M059J (cell line): Measurements from ENCODE around the gene UGT1A3. TPM values are rescaled to one million over a fixed set of nuclear protein-coding genes. Genes with fewer than 3 reads are reported as not detected.

Experiments used
- DNase-seq: peaks from one replicate; pipeline ENCODE4 v3.0.0-alpha.2; 2012; ENCODE audit warnings: low read depth
- total RNA-seq: library from RNA; depleted of rRNA; stranded (reverse); fragments of >200 nt; shearing (Covaris generic); gene quantifications from 2 replicates; pipeline ENCODE4 v1.2.3, GENCODE V29; 2014

The UGT1A3 gene
- total RNA-seq, 1 experiment from 2014 or later, result not detected

DNA sequence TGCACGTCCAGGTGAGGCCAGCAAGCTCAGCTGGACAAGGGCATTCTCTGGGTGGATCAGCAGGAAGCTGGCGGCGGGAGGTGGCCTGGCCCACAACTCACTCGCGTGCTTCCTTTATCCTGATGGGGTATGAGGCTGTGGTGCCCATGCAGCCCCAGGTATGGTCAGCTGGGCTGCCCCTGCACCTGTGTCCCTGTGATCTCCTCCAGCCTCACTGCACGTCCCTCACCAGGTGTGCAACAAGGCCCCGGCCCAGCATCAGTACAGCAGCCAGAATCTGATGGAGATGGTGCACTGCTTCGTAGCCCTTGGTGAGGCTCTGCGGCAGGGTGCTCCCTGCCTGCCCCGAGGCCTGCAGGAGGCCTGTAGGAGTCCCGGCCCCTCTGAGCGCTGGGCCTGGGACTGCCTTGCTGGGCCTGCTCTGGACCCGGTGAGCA is 66.9 kb downstream of the UGT1A3 start:
- DNase-seq, result no peak

DNA sequence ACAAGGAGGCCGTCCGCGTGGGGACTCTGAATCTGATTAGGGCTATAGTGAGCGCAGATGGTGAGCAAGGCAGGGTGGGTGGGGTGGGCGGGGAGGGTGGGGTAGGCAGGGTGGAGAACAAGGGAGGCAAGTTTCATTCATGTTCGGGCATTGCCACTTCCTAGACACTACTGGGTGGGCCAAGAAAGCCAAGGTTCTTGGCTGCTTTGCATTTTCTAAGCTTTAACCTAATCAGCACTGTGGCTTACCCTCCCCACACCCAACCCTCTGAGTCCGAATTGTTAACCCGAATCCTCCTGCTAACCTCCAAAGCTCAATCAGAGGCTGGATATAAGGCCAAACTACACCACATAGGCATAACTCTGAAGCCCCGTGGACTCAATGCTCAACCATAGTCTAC is 67.4 kb downstream of the UGT1A3 start:
- no peak for DNase-seq

DNA sequence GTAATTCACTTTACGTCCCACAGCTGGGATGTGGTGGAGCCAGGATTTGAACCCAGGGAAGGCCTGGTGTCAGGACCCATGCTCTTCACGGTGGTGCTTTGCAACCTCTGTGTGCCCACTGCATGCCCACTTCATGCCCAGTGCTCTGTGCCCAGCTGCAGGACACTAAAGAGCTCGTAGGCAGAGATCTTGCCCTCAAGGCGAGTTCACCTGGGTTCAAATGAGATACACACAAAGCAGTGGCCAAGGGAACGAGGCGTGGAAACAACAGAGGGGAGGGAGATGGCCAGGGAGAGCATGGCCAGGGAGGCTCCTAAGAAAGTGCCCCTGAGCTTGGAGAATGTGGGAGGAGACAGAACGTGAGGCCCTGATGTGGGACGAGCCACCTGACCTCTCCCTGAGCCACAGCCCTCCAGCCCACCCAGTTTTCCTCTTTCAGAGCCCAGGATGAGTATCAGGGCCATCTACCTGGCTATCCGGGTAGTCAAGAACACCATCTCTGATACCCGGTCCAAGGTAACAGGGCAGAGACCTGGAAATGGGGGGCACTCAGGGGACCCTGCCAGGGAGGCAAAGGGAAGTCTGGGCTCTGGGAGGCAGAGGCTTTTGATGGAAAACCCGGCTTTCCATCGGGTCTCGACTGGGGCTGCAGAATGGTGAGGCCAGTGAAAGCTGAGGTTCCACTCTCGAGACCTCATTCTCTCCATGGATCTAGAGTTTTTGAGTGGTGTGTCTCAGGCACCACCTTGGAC is 69.7 kb downstream of the UGT1A3 start:
- DNase-seq, result no peak

DNA sequence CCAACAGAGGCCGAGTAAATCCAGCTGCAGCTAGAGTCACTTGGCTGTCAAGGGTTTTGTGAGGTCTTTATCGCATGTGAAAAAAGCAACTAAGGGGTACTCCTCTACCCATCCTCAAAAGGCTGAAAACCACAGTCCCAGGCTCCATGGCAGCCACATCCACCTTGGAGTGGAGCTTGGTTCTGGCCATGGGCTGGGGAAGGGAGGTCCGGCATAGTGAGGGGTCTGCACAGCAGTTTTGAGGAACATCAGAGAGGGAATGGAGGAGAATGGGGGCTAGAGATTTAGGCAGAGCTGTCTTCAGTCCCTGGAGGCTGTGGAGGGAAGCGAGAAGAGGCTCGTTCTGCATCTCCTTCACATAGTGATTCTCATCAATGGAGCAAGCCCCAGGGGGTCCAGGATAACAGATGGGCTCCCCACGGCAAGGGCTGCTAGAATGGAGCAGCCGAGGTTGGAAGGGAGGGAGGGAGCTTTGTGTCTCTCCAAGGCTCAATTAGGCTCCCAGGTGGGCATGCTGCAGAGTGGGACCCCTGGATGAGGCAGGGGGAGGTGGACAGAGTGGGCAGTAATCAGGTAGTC is 70.3 kb downstream of the UGT1A3 start:
- no peak for DNase-seq

DNA sequence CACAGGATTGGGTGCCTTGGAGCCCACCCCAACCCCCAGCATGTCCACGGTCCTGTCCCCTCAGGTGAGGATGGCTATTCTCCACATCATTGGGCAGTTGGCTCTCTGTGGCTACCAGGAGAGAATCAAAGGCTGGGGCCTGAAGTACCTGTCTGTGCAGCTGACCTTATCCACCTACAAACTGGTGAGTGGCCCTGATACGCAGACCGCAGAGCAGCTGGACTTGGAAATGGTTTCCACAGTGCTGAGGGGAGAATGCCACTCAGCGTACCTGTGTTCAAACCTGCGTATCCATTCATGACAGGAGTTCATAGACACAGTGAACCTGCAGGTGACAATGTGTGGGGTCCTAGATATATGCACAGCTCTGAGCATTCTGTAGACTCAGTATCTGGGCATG is 70.9 kb downstream of the UGT1A3 start:
- DNase-seq, result no peak

DNA sequence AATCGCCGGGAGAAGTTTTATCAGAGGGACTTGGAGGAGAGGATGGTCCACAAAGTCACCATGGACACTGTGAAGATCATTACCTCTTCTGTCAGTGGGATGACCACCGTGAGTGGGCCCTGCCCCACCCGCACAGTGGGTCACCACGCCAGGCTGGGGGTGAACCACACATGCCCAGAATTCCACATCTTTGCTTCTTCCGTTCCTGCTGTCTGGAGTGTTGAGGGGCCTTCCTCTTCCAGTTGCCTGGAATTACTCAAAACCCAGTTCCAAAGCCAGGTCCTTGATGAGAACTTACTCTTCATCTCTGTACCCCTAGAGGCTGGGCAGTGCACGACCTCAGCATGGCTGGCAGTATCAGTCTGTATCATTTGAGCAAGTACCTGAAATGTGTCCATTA is 71.4 kb downstream of the UGT1A3 start:
- no peak for DNase-seq

DNA sequence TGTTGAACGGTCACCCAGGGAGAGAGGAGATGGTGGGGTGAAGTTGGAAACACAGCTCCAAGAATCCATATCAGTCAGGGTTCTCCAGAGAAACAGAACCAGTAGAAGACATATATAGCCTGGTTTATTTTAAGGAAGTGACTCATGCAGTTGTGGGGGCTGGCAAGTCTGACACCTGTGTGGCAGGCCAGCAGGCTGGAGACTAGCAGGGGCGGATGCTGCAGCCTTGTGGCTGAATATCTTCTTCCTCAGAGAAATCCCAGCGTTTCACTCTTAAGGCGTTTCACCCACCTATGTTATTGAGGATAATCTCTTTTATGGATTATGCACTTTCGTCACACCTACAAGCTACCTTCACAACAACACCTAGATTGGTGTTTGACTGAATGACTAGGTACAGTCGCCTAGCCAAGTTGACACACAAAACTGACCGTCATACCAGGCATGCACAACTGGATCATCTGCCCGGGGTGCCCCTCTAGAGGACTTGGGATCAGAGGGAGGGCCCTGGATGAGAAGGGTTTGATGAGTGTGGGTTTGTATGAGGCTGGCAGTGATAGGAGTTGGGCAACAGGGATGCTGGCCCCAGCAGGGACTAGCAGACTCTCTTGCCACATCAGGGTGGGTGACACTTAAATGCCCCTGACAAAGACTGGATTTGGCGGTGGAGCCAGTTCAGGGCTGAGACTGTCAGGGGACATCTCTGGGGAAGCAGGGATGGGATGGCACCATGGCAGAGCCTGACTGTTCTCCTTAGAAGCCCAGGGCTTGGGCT is 72.7 kb downstream of the UGT1A3 start:
- DNase-seq, result peak; percentile 69

DNA sequence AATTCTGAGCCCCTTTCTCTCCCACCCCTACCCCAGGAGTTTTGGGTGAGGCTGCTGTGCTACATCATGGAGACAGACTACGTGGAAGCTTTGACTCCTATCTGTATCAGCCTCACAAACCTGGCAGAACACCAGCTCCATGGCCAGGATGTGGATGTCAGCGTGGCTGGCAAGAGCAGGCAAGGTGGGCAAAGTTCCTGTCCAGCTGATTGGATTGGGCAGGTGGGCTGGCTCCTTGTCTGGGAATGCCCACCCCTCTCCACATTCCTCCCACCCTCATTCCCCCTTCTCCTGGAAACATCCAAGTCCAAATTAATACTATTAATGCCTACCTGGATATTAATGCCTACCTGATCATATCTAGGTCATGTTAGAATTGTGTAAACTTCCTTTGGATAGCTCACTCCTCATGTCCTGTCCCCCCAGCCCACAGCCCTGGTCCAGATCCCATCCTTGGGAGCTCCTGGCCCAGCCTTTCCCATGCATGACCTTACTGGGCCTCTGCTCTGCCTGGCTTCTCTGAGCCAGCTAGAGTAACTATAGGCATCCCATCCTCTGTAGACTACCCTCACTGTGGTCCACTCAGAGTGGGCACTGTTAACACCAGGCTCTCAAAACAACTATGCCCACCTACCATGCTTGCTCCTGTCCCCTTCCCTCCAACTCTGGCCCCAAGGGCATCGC is 73.4 kb downstream of the UGT1A3 start:
- no peak for DNase-seq

DNA sequence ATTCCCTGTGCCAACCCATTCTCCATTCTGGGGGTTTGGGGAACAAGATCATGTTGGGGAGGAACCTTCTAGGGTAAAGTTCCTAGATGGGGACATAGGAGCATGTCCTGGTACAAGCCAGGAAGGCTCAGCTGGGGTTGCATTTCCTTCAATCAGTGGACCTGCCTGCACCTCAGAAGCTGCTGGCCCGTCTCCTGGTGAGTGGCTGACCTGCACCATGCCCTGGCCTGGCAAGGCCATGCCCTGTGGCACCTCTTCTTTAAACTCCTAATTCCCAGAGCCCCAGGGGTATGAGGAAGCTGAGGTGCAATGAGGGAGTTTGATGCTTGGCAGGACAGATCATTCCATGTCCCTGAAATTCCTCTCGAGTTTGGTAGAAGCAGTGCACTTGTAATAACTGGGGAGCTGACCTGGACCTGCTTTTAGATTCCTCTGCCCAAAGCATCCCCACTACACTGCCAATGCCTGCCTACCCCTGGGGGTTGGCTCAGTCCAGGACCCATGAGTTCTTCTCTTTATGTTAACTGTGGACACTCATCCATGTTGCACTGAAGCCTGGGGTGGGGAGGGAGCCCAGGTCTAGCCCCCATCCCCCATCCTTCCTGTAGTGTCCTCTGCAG is 74.6 kb downstream of the UGT1A3 start:
- DNase-seq, result no peak

DNA sequence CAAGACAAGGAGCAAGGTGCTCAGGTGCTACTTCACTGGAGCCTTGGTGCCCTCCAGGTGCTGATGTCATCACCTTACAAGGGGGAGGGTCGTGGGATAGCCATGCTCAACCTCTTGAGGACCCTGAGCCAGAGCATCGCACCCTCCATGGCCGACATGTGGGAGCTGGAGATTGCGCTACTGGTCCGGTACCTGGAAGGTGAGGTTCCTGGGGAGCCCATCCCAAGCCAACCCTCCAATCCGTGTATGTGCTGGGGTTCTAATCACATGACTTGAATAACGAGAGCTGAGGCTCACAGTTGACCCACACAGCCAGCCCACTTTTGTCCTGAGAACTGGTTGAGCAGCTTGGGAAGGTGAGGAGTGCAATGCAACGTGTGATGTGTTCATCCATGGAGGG is 75.2 kb downstream of the UGT1A3 start:
- no peak for DNase-seq

DNA sequence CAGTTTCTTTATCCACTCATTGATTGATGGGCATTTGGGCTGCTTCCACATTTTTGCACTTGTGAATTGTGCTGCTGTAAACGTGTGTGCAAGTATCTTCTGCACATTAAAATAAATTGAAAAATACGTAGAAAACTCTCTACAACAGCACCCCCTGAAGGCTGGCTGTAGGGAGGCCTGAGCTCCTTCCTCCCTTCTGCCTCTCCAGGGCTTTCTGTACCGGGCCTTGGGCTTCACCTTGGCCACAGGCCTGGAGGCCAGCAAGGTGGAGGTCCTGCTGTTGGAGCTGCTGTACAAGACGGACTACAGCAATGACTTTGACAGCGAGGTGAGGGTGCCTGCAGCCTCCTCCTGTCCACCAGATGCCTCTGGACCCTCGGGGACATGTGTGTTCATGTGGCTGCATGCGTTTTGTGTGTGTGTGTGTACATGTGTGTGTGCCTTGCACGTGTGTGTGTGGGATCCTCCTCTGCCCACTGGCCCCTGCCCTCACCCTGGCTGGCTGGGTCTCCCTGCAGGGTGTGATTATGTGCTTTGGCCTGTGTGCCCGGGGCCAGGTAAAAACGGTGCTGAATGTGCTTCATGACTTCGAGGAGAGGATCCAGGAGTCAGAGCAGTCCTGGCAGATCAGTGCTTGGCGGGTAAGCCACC is 78.5 kb downstream of the UGT1A3 start:
- no peak for DNase-seq

DNA sequence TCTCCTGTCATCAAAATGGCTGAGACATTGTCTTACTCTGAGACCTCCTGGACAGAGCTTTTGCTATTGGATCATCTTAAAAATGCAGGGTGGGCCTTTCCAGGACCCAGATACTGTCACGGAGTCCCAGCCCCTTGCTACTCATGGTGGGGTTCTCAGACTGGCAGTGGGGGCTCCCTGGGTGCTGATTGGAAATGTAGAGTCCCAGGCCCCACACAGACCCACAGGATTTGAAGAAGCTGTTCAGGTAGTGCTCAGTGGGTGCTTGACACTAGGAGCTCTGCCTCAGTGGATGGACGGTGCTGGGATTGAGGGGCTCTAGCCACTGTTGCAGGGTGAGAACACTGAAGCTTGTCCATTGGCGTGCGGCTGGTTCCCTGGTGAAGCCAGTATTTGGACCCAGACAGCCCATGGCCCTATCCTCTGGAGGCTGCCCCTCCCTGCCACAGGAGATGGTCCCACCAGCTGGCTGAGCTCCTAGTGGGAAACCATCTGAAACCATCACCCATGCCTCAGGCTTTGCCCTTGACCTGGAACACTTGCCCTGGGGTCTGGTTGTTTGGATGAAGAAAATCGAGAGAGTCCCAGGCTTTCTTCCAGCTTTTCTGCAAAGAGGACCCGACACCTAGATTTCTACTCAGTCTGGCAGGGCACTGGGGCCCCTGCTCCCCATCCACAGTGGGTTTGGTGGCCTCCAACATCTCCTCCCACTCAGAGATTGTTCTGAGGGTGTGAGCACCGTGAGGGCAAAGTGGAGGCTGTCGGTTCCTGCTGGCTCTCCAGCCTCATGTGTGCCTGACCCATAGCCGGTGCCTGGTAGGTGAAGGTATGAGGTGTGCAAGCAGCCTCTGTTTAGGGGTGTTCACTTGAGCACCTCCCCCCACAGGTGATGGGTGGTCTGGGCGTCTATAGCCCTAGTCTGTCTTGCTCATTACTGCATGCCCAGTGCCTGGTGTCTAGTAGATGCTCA is 79.4 kb downstream of the UGT1A3 start:
- DNase-seq, result no peak

DNA sequence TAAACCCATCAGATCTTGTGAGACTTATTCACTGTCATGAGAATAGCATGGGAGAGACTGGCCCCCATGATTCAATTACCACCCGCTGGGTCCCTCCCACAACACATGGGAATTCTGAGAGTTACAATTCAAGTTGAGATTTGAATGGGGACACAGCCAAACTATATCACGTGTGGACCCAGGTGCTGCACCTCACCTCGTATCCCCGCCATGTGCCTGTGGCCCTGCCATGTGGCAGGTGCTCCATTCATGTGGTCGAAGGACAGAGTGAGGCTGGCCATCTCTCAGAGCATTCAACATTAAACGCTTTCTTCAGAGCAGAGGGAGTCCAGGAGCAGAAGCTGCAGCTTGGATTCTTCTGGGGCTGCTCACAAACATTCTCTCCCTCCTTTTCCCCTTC is 81.5 kb downstream of the UGT1A3 start:
- no peak for DNase-seq

DNA sequence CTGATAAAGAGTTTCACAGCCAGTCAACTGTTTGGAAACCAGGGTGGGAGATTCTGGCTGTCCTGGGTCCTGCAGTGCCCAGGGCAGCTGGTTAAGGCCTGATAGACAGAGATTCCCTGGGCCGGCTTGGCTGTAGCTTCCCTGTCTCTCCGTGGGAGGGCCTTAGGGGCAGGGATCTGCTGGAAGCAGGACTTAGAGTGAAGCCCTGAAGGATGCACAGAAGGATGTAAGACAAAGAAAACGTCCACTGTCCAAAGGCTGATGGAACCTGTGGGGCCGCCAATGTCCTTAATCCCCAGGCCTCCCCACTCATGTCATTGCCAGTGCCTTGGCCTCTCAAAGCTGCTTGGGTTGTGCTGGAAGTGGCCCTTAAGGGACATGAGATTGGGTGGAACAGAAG is 82.2 kb downstream of the UGT1A3 start:
- no peak for DNase-seq

DNA sequence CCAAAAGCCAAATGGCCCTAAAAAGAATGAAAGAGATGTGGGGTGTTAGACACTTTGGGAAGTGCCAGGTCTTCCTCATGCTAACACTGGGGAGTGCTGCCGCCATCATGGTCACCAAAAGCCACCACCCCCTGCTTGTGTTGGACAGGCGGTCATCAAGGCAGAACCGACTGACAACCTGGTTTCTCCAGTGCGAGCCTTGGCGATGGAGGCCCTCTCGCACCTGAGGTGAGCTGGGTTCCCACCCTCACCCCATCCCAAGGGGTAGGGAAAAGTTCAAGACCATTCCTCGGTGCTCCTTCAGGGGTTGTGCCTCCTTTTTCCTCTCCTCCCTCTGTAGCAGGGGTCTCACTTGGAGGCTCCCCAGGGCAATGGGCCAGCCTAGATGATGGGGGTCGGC is 82.9 kb downstream of the UGT1A3 start:
- DNase-seq, result no peak

DNA sequence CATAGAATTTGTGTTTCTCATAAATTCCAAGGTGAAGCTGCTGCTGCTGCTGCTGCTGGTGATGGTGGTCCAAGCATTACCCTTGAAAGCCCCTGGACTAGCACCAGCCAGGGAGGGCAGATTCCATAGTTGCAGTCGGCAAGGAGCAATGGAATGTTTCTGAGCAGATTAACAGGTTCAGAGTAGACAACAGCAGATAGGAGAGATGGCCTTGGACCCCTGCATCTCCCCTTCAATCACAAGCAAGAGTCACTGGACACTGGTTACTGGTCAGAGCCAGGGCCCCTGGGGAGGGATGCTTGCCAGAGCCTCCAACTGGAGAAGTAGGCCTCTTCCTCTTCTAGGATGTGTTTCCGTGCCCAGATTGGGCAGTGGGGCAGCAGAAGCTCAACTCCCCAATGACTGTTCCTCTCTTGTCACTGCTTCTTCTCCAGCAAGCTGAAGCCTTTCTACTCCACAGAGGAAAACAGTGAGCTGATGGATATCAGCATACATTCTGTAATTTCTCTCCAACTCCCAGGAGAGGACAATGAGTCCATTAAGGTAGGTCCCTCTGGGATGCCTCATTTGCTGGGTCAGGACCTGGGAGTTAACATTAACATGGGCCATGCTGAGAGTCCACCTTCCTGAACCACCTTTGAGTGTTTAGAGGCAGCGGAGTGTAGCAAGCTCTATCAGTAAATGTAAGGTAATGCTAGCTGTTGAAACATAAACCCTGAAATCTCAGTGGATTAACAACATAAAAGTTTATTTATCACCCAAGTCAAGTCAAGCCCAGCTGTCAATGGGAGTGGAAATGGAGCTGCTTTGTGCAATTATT is 84.6 kb downstream of the UGT1A3 start:
- DNase-seq, result no peak

DNA sequence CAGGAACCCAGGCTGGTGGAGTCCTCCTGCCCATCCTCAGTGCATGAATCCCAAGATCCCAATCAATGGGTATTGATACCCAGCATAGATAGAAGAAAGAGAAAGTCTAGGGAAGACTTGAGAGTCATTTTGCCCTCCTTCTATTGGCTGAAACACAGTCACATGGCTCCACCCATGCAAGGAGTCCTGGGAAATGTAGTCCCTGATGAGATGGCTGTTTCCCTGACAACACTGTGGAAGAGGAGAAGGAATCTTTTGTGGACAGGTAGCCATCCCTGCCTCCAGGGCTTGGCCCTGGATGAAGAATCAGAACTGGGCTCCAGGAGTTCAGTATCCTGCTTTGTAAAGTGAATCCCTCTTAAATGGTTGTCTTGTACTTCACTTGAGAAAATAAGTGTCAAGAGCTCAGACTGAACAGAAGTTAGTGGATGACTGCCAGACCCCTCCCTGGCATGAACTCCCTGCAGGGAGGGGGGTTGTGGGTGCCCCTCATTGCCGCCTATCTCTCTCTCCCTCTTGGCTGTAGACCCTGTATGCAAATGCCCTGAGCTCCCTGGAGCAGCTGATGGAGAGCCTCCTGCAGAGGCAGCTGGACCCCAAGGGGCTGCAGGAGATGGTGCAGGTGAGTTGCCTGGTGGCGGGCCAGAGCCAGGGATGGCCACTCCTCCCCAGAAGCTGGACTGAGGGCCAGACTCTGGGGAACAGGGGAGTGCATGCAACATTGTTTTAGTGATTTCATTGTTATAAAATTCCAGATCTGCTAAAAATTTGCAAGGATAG is 85.4 kb downstream of the UGT1A3 start:
- no peak for DNase-seq

DNA sequence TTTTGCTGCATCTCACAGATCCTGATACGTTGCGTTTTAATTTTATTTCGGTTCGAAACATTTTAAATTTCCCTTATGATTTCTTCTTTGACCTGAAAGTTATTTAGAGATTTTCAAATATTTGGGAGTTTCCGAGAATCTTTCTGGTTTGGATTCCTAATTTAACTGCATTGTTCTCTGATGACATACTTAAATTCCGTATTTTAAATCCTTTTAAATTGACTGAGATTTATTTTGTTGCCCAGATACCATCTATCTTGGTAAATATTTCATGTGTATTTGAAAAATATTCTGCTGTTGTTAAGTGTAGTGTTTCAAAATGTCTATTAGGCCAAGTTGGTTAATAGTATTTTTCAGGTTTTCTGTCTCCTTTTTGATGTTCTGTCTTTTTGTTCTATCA is 87.0 kb downstream of the UGT1A3 start:
- no peak for DNase-seq

DNA sequence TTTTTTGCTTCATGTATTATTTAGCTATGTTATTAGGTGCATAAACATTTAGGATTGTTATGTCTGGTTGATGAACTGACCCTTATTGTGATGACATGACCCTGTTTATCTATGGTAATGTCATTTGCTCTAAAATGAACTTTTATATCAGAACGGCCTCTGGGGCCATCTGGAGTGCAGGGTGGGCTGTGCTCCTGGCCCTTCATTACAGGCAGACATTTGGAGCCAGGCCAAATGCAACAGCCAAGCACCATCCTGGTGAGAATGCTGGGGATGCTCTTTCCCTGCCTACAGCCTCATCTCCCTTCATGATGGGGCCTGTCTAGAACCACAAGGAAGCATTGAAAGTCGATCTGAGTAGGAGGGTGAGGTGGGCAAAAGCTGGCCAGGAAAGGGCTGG is 87.5 kb downstream of the UGT1A3 start:
- DNase-seq, result no peak
